ENCODE measurements around the gene SLC2A13. TPM values are rescaled to one million over a fixed set of nuclear protein-coding genes. Genes with fewer than 3 reads are reported as not detected.

The SLC2A13 gene
- total RNA-seq, 1 experiment from 2014 or later: 15.3 TPM

- TF ChIP-seq, protein P1, sequence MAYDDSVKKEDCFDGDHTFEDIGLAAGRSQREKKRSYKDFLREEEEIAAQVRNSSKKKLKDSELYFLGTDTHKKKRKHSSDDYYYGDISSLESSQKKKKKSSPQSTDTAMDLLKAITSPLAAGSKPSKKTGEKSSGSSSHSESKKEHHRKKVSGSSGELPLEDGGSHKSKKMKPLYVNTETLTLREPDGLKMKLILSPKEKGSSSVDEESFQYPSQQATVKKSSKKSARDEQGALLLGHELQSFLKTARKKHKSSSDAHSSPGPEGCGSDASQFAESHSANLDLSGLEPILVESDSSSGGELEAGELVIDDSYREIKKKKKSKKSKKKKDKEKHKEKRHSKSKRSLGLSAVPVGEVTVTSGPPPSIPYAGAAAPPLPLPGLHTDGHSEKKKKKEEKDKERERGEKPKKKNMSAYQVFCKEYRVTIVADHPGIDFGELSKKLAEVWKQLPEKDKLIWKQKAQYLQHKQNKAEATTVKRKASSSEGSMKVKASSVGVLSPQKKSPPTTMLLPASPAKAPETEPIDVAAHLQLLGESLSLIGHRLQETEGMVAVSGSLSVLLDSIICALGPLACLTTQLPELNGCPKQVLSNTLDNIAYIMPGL (CRISPR knock-in tag; IDR thresholded peaks at IDR 0.05): peak; percentile 53
- TF ChIP-seq ZNF232 (CRISPR knock-in tag; IDR thresholded peaks at IDR 0.05): no peak; the same call in 1 of the 2 replicates
These were observed at the start of gene SLC2A13 (continued) for GRCh38 chr12:40105515-40106201.

- CTCF ChIA-PET: no interaction called here
- ATAC-seq (no peak), DNase-seq (ENCODE audit: low spot score) (no peak)
- peaks cover 15% of the 10 kb centered on the region for H3K4me1 Mint-ChIP-seq
- TF ChIP-seq GTF2I (CRISPR knock-in tag; conservative IDR thresholded peaks at IDR 0.05) (no peak), NFE2L1 (CRISPR knock-in tag; IDR thresholded peaks at IDR 0.05) (no peak), ZNF219 (CRISPR knock-in tag; IDR thresholded peaks at IDR 0.05; ENCODE audit: borderline replicate concordance) (no peak), KAT7 (CRISPR knock-in tag; IDR thresholded peaks at IDR 0.05; ENCODE audit: borderline replicate concordance) (no peak), PREB (CRISPR knock-in tag; IDR thresholded peaks at IDR 0.05; ENCODE audit: borderline replicate concordance) (no peak), ZMAT4 (CRISPR knock-in tag; IDR thresholded peaks at IDR 0.05) (no peak), ZNF416 (CRISPR knock-in tag; IDR thresholded peaks at IDR 0.05) (no peak), RELA (CRISPR knock-in tag; IDR thresholded peaks at IDR 0.05; ENCODE audit: borderline replicate concordance) (no peak), NFATC4 (CRISPR knock-in tag; IDR thresholded peaks at IDR 0.05) (no peak), ZSCAN18 (CRISPR knock-in tag; IDR thresholded peaks at IDR 0.05) (no peak), HMGA2 (CRISPR knock-in tag; IDR thresholded peaks at IDR 0.05) (no peak), ERG (CRISPR knock-in tag; IDR thresholded peaks at IDR 0.05) (no peak), FOXK1 (CRISPR knock-in tag; IDR thresholded peaks at IDR 0.05) (no peak)
- TF ChIP-seq, protein P2, sequence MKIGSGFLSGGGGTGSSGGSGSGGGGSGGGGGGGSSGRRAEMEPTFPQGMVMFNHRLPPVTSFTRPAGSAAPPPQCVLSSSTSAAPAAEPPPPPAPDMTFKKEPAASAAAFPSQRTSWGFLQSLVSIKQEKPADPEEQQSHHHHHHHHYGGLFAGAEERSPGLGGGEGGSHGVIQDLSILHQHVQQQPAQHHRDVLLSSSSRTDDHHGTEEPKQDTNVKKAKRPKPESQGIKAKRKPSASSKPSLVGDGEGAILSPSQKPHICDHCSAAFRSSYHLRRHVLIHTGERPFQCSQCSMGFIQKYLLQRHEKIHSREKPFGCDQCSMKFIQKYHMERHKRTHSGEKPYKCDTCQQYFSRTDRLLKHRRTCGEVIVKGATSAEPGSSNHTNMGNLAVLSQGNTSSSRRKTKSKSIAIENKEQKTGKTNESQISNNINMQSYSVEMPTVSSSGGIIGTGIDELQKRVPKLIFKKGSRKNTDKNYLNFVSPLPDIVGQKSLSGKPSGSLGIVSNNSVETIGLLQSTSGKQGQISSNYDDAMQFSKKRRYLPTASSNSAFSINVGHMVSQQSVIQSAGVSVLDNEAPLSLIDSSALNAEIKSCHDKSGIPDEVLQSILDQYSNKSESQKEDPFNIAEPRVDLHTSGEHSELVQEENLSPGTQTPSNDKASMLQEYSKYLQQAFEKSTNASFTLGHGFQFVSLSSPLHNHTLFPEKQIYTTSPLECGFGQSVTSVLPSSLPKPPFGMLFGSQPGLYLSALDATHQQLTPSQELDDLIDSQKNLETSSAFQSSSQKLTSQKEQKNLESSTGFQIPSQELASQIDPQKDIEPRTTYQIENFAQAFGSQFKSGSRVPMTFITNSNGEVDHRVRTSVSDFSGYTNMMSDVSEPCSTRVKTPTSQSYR (CRISPR knock-in tag; IDR thresholded peaks at IDR 0.05): no peak
- TF ChIP-seq, protein P3, sequence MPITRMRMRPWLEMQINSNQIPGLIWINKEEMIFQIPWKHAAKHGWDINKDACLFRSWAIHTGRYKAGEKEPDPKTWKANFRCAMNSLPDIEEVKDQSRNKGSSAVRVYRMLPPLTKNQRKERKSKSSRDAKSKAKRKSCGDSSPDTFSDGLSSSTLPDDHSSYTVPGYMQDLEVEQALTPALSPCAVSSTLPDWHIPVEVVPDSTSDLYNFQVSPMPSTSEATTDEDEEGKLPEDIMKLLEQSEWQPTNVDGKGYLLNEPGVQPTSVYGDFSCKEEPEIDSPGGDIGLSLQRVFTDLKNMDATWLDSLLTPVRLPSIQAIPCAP (CRISPR knock-in tag; IDR thresholded peaks at IDR 0.05): no peak
- POLR2A ChIA-PET: no interaction called here
- no peak overlapping the region for H3K4me3 Mint-ChIP-seq
- H3K27me3 Mint-ChIP-seq (ENCODE audit: low read depth): no peaks in the 10 kb centered on the region
- H3K27ac Mint-ChIP-seq: no peak overlapping the region
- H3K9me3 Mint-ChIP-seq: peaks cover 11% of the 10 kb centered on the region
- peaks cover 5% of the 10 kb centered on the region for H3K36me3 Mint-ChIP-seq
These were observed 48.5 kb upstream of the SLC2A13 start for GRCh38 chr12:40154381-40154780.
